Fibroblast of lung (primary cell): ENCODE data around the gene PLEKHA1.

Experiments used
- CTCF ChIP-seq, 2 donors: IDR thresholded peaks in 1 of 2; conservative IDR thresholded peaks in 1 of 2; 1 replicate in 1 of 2; 2 replicates in 1 of 2; pipeline ENCODE4 v1.5.1; 2011 to 2012; ENCODE audit warnings: low read length in 2 of 2, control low read depth in 1 of 2, inconsistent platforms in 1 of 2, low read depth in 1 of 2, mild to moderate bottlenecking in 1 of 2
- EZH2 ChIP-seq: IDR thresholded peaks from 2 replicates; pipeline ENCODE4 v1.5.1; 2012; ENCODE audit warnings: low read length, control low read depth, mild to moderate bottlenecking; ENCODE audit errors: missing control alignments

GRCh38 chr10:122341141-122341810 lies 33.2 kb upstream of the PLEKHA1 start:
- TF ChIP-seq EZH2: no peak
- TF ChIP-seq CTCF (conservative IDR thresholded peaks at IDR 0.05 in 1 of 2, IDR thresholded peaks at IDR 0.05 in 1 of 2; ENCODE audit: low read depth in 1 of 2, low read length in 2 of 2): no peak
